HG03442 (cell line): ENCODE measurements around the gene MATN1.
"Not testable (repeated sequence)": the region's sequence is repeated elsewhere in the genome, so short reads cannot be mapped to it uniquely, and the experiment has no call there.

Source experiments
- ATAC-seq: cut with Tn5 transposase; IDR thresholded peaks from one replicate; pipeline ENCODE4 v1.9.1; 2021; ENCODE audit warnings: mild to moderate bottlenecking, moderate library complexity; ENCODE audit not compliant: unreplicated experiment

Gene MATN1

GRCh38 chr1:30723331-30723755 lies at the start of gene MATN1:
TSS of gene MATN1 (minus strand) at chr1:30723585. CDS start at chr1:30723551, 34 bp downstream.
- no peak for ATAC-seq

GRCh38 chr1:30771005-30771404 lies 47.6 kb upstream of the MATN1 start:
- no peak for ATAC-seq

- no peak for ATAC-seq
Observed at GRCh38 chr1:30770150-30770549, 46.8 kb upstream of the MATN1 start.

- ATAC-seq: no peak
Observed at GRCh38 chr1:30768830-30769718, 45.7 kb upstream of the MATN1 start.

- ATAC-seq: no peak
Observed at GRCh38 chr1:30768159-30768829, 44.9 kb upstream of the MATN1 start.

GRCh38 chr1:30766948-30767347 lies 43.6 kb upstream of the MATN1 start:
- ATAC-seq: not testable (repeated sequence)

- ATAC-seq: no peak
Observed at GRCh38 chr1:30765556-30766434, 42.4 kb upstream of the MATN1 start.

GRCh38 chr1:30764939-30765555 lies 41.7 kb upstream of the MATN1 start:
- ATAC-seq: peak; percentile 51

- no peak for ATAC-seq
Observed at GRCh38 chr1:30764396-30764795, 41.0 kb upstream of the MATN1 start.

- no peak for ATAC-seq
Observed at GRCh38 chr1:30763651-30764248, 40.4 kb upstream of the MATN1 start.

- ATAC-seq: no peak
Observed at GRCh38 chr1:30762930-30763650, 39.7 kb upstream of the MATN1 start.

GRCh38 chr1:30762152-30762929 lies 39.0 kb upstream of the MATN1 start:
- ATAC-seq: no peak

GRCh38 chr1:30761381-30762151 lies 38.2 kb upstream of the MATN1 start:
- no peak for ATAC-seq

GRCh38 chr1:30760596-30761324 lies 37.4 kb upstream of the MATN1 start:
- no peak for ATAC-seq

GRCh38 chr1:30759718-30760281 lies 36.4 kb upstream of the MATN1 start:
- ATAC-seq: no peak

- ATAC-seq: no peak
Observed at GRCh38 chr1:30758785-30759380, 35.5 kb upstream of the MATN1 start.
